ENCODE results near the gene NTM.
A peak's percentile ranks its signal among the peaks of the same experiment; 100 is the strongest.

The NTM gene

GRCh38 chr11:131614631-131615030 lies 244.2 kb downstream of the NTM start:
- no peak for DNase-seq

DNA sequence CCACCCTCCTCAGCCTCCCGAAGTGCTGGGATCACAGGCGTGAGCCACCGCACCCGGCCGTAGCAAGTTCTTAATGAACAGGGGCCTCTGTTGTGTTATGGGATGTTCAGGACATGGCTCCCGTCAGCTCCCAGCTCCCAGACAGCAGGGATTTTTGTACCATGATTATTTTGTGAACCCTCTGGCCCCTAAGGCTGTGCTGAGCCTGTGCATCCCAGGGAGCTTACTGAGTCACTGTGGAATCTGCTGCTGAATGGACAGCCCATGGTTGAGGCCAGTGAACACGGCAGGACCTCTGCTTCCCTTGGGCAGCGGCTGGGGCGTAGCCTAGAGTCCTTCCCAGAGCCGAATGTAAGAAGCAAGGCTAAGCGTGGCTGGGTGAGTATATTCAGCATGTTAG lies 245.2 kb downstream of the NTM start:
- DNase-seq: no peak

DNA sequence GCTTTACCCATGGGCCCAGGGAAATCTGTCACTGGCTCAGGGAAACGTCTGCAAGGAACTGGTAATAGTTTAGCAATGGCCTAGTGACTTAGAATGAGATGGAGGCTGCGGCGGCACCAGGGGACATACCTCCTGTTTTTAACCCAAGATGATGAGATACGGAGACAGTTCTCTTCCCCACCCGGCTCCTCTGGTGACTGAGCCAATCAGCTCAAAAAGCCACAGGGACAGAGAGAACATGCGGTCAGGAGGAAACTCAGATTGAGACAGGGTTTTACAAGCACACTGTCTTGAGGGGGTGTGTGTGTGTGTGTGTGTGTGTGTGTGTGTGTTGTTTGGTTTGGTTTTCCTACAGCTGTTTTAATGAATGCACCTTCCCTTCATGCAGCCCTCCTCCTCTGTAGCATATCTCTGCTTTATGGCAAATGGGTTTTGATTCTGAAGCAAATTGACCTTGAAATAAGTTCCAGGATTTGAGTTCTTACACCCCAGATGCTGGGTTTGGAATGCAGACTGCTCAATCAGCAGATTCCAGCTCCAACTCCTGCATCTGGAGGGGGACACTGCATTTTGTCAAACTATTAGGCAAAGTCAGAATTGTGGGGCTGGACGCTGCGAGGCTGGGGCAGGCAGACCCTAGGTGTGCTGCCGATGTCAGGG lies 246.2 kb downstream of the NTM start:
- no peak for DNase-seq

- no peak for DNase-seq
Measured at GRCh38 chr11:131618201-131618600, 247.8 kb downstream of the NTM start.

GRCh38 chr11:131622193-131622592 lies 251.8 kb downstream of the NTM start:
- DNase-seq: no peak

DNA sequence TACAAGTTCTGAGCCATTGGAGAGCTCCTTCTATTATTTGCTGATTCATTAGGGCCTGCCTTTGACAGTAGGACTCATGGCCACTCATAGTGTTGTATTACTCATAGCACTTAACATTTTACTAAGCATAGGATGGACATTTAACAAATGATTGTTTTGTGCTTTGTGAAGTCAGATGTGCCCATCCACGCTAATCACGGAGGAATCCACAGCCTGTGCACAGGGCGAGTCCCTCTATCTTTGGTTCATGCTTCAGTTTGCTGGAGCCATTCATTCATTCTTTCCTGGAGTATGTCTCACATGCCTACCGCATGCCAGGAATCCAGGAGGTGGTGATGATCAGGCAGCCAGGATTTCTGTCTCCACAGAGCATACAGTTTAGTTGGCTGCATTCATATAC lies 254.1 kb downstream of the NTM start:
- DNase-seq: no peak

- DNase-seq: no peak
Measured at GRCh38 chr11:131626788-131627187, 256.4 kb downstream of the NTM start.

DNA sequence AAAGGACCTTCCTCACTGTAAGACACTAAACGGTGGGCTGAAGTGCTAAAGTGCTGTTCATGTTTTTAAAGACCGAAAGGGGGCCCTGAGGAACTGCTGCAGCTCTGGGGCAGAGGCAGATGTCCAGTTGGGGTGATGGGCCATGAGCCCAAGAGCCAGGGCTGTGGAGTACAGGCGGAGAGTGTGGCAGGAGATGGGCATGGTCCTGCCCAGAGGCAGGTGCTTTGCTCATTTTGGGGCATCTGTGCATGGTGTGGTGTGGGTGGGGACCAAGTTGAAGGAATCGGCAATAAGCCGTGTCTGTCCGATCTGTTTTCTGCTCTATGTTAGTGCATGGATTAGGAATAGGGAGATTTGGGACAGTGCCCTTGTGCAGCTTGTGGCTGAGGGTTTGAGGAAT lies 258.3 kb downstream of the NTM start:
- no peak for DNase-seq

DNA sequence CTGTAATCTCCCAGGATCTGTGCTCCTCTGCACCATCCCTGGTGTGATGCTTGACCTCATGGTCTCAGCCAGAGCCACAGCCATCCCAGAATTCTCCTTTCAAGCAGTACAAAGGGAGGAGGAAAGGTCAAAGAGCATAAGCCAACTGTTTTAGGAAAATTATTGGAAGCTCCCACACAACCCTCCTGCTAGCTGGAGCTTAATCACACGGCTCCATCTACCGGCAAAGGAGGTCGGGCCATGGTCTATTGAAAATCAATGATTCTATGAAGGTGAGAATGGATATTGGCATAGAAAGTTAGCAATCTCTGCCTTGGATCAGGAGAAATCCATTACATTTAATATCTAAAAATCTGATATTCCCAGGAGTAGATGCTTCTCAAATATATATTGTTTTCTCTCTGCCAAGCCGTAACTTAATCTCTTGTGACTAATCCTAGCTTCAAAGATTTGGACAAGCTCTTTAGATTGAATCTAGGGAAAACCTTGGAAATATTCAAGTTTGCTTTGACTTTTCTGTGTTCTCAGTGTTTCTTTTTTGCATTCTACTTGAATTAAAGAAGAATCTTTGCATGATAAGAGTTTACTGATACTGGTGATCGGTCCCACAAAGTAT lies 259.6 kb downstream of the NTM start:
- DNase-seq: no peak

- no peak for DNase-seq
Measured at GRCh38 chr11:131632971-131633370, 262.6 kb downstream of the NTM start.

DNA sequence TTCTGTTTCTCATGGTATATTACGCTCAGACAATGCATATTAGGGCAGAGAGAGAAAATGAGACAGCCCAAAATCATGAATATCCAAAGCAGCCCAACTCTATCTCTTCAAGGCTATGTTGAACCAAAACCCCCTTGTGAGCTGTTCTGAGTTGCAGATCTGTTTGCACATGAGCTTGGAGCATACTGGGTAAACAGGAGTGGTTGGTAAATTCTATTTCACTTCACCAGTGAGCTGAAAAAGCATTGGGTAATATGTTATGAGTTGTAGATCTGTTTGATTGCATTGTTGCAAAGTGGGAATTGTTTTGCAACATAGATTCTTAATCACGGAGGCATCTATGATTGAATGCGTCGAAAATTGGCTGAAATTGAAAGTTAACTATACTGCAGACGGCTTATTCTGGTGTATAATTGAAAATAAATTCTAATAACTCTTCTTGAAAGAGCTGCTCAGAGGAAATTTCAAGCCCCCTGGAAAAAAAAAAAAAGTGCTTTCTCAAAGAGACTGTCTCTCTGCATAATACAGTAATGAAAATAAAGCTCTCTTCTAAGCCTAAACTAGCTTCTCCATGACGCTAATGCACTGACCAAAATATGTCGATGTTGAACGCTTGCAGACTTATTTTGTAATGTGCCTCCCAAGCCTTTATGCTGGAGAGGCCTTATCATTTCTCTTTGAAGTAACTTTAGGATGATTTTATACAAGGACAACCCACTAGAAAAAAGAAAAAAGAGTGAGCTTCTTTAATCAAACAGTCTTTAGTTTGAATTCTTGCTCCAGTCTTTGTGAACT lies 263.7 kb downstream of the NTM start:
- DNase-seq: no peak

- peak; percentile 7 for DNase-seq
Measured at GRCh38 chr11:131637469-131638175, 267.2 kb downstream of the NTM start.

DNA sequence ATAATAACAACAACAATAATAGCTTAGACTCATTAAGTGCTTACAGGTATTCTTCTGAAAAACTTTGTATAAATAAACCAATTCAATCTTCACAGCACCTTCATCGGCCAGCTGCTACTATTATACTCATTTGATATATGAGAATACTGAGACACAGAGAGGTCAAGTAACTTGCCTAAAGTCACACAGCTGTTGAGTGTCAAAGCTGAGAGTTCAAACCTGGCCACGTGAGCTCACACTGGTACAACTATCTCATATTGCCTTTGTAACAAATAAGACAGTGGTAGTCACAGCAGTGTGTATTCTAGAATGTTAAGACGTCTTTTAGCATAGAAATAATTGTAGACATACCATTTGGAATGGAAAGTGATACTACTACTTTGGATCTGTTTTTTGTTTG lies 268.5 kb downstream of the NTM start:
- DNase-seq: no peak

DNA sequence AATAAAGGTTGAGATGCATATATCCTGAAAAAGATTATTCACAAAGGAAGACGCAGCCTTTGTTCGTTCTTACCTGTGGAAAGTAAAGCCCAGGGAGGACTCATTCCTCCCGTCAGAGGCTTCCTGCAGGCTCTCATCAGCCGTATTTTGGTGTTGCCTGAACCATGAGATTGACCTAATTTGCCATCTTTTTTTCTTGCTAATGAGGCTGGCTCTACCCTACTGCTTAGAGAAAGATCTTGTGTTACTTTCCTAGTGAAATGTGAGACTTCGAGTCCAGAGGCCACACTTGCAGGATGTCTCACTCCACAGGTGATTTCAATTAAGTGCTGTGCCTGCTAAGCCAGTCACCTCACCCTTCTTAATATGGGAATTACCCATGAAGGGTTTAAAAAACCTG lies 269.9 kb downstream of the NTM start:
- no peak for DNase-seq

DNA sequence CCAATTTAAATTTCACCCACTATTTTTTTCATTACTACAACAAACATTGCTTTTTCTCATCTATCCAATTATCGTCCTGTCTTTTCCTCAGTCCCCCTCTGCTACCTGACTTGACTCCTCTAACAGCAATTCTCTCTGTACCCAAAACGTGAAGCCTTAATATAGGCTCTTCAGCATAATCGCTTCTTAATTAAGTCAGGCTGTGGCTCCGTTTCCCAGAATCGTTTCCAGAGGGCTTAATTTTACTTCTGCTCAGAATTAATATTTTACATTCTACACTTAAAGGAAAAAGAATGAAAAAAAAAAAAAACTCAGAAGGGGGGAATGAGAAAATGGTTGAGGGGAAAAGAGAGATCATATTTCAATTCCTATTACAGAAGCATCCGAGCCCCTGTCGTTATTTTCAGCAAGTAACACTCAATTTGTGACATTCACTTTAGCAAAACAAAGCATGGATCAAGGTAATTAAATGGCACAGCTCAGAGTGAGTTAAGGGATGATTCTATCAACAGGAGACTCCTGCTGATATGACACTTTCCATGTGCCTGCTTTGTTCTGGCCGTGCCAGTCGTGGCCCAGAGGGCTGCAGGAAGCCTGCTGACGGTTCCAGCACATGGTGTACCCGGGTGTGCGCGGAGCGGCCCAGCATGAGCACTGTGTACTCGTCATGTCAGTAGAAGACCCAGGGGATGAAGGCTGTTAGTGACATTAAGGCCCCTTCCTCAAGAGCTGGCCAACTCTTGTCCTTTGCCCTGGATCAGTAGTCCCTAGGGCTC lies 272.5 kb downstream of the NTM start:
- no peak for DNase-seq

GRCh38 chr11:131644204-131644795 lies 273.9 kb downstream of the NTM start:
- no peak for DNase-seq

DNA sequence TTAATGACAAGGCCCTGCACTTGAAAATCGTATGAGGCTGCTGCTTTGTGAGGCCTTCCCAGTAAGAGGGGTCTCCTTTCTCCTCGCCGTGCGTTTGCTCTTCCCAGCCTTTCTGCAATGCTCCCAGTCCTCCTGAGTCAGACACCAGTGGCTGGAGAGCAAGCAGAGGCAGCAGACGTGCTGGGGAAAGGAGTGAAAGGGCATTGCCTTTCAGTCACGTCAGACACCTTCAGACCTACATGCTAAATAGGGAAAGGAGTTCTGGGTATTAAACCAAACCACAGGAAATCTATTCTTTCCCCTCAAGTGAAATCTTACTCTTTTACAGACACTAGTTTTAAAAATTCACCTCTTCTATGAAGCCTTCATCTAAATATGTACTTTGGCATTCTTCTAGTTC lies 274.8 kb downstream of the NTM start:
- no peak for DNase-seq

GRCh38 chr11:131649856-131650255 lies 279.4 kb downstream of the NTM start:
- no peak for DNase-seq

GRCh38 chr11:131652231-131652630 lies 281.8 kb downstream of the NTM start:
- no peak for DNase-seq

DNA sequence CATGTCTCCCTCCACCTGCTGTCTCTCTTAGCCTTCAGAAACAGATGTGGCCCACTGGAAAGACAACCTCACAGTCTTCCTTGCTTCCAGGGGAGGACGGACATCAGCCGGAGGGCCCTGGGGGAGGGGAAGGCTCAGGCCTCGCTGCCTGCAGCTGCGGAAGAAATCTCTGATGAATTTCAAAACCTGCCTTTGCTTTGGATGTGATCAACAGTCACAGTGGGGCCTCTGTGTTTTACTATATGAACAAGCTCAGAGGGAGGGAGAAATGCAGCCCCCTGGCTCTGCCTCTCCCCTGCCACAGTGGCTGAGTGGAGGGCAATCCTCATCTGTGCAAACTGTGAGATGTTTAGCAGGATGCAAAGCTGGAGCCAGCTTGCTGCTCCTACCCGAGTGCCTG lies 282.8 kb downstream of the NTM start:
- no peak for DNase-seq

DNA sequence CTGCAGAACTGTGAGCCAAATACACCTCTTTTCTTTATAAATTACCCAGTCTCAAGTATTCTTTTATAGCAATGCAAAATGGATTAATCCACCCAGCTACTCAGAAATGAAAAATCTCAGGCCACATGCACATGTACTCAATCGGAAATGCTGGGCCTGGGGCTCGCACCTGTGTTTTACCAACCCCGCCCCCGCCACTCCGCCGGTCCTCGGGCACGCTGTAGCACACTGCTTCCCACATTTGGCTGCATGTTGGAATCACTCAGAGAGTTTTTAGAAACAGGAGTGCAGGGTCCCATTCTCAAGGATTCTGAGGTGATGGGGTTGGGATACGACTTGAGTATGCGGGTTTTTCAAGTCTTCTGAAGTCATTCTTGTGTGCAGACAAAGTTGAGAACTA lies 284.4 kb downstream of the NTM start:
- DNase-seq: no peak

- DNase-seq: no peak
Measured at GRCh38 chr11:131656179-131656838, 285.9 kb downstream of the NTM start.
